Panc1 (cell line): ENCODE measurements around the gene FHOD1. TPM values are rescaled to one million over a fixed set of nuclear protein-coding genes. Genes with fewer than 3 reads are reported as not detected.

ENCODE experiments used
- ATAC-seq: fragments of 200-7000 bp; cut with Tn5 transposase; 2 replicates; pipeline ENCODE4 v1.9.1; 2020; ENCODE audit warnings: mild to moderate bottlenecking, moderate library complexity
- BruUV-seq: library from RNA; stranded (reverse); fragments of 400-500 nt; replicated peaks from 2 replicates; lab custom pipeline; 2021; lab: Mats Ljungman, UMichigan
- CTCF ChIA-PET: fragments of 300-600 bp; sonication (Branson Sonifier 250); formaldehyde crosslinking; loops from one replicate; lab custom pipeline; 2022; ENCODE audit warnings: antibody characterized with exemption; lab: Charles Lee
- POLR2A ChIA-PET: fragments of 300-600 bp; sonication (Branson Sonifier 250); formaldehyde crosslinking; loops from one replicate; lab custom pipeline; 2022; ENCODE audit warnings: antibody characterized with exemption; lab: Charles Lee
- DNase-seq: peaks from one replicate; pipeline ENCODE4 v3.0.0-alpha.2; 2010; ENCODE audit warnings: low read depth, low spot score
- H3K27ac ChIP-seq: 2 replicates; pipeline ENCODE4 v1.5.1; 2011; ENCODE audit warnings: mild to moderate bottlenecking, low read length, inconsistent platforms
- H3K27me3 ChIP-seq: fragments of 200-500 bp; sonication (Bioruptor generic); 2 replicates; pipeline ENCODE4 v1.6.0; 2014; ENCODE audit warnings: low read length, inconsistent platforms; ENCODE audit not compliant: control insufficient read depth, insufficient read depth
- H3K36me3 ChIP-seq: fragments of 200-500 bp; sonication (Bioruptor generic); 2 replicates; pipeline ENCODE4 v1.5.1; 2014; ENCODE audit warnings: inconsistent platforms, mild to moderate bottlenecking, low read length, moderate library complexity; ENCODE audit not compliant: control insufficient read depth, insufficient read depth
- H3K4me1 ChIP-seq: 2 replicates; pipeline ENCODE4 v1.5.1; 2011; ENCODE audit warnings: inconsistent platforms, mild to moderate bottlenecking, low read length, moderate library complexity; ENCODE audit not compliant: control insufficient read depth, insufficient read depth
- H3K4me3 ChIP-seq, 2 experiments: 2 replicates each; pipeline ENCODE4 v1.5.1; 2011 to 2012; ENCODE audit warnings: low read depth in 2 of 2, low read length in 2 of 2, mild to moderate bottlenecking in 2 of 2, inconsistent platforms in 1 of 2, moderate library complexity in 1 of 2
- H3K9me3 ChIP-seq: fragments of 200-500 bp; sonication (Bioruptor generic); 2 replicates; pipeline ENCODE4 v1.5.1; 2014; ENCODE audit warnings: low read depth, mild to moderate bottlenecking, inconsistent platforms, low read length, moderate library complexity; ENCODE audit not compliant: control insufficient read depth, insufficient read depth
- CTCF ChIP-seq: fragments of 450-650 bp; IDR thresholded peaks from 2 replicates; pipeline ENCODE4 v1.5.1; 2017; ENCODE audit warnings: mild to moderate bottlenecking
- POLR2AphosphoS5 ChIP-seq: IDR thresholded peaks from 2 replicates; pipeline ENCODE4 v1.6.1; 2012; ENCODE audit warnings: mild to moderate bottlenecking, low read depth, low read length, moderate library complexity
- REST ChIP-seq, 2 experiments: IDR thresholded peaks; 2 replicates each; pipeline ENCODE4 v1.6.1; 2011 to 2012; ENCODE audit warnings: low read depth in 2 of 2, control low read depth in 1 of 2, low read length in 1 of 2, mild to moderate bottlenecking in 1 of 2, moderate library complexity in 1 of 2; ENCODE audit not compliant: insufficient read depth in 1 of 2
- SIN3A ChIP-seq: IDR thresholded peaks from 2 replicates; pipeline ENCODE4 v1.6.1; 2012; ENCODE audit warnings: low read depth, mild to moderate bottlenecking, low read length, moderate library complexity, borderline replicate concordance; ENCODE audit not compliant: insufficient read depth
- TCF7L2 ChIP-seq: IDR thresholded peaks from 2 replicates; pipeline ENCODE4 v1.6.1; 2011; ENCODE audit warnings: mild to moderate bottlenecking, low read depth, low read length, inconsistent platforms
- in situ Hi-C: cut with HindIII; loops from 2 replicates; pipeline ENCODE4 v1.10.0; 2016; ENCODE audit warnings: low sequenced_read_pairs, low pct_unique_long_range_greater_than_20kb
- intact Hi-C: fragments of 100-400 bp; cut with micrococcal nuclease; formaldehyde crosslinking; loops from one replicate; pipeline ENCODE4 v1.10.0; 2022; ENCODE audit not compliant: unreplicated experiment
- total RNA-seq: library from RNA; stranded (reverse); gene quantifications from one replicate; pipeline ENCODE4 v1.2.1, GENCODE V29; 2021; ENCODE audit not compliant: unreplicated experiment

Gene FHOD1
- total RNA-seq, 1 experiment from 2014 or later, result 9.3 TPM

- no peaks in the 10 kb centered on the region; the same call in 1 of the 2 replicates for H3K36me3 ChIP-seq
- no peak overlapping the region for H3K27ac ChIP-seq
- ChIA-PET CTCF (no interaction called here), POLR2A (no interaction called here)
- in situ Hi-C loops (no loop called here), intact Hi-C loops (no loop called here)
- no peak overlapping the region for H3K4me3 ChIP-seq
- TF ChIP-seq TCF7L2 (no peak), SIN3A (no peak), POLR2AphosphoS5 (no peak), CTCF (no peak), REST (IDR thresholded peaks at IDR 0.05; ENCODE audit: insufficient read depth in 1 of 2, low read depth in 2 of 2, low read length in 1 of 2) (no peak)
- peaks cover 16% of the 10 kb centered on the region for H3K4me1 ChIP-seq
- H3K9me3 ChIP-seq, result no peaks in the 10 kb centered on the region
- no TSS peak for BruUV-seq
- ATAC-seq (no peak), DNase-seq (no peak)
- no peaks in the 10 kb centered on the region for H3K27me3 ChIP-seq
Measured at GRCh38 chr16:67201411-67202345, 45.6 kb downstream of the FHOD1 start.

GRCh38 chr16:67200491-67200890 is 46.8 kb downstream of the FHOD1 start:
- in situ Hi-C loops, result no loop called here
- no TSS peak for BruUV-seq
- Histone ChIP-seq H3K27ac (no peak overlapping the region), H3K27me3 (no peaks in the 10 kb centered on the region), H3K36me3 (peaks cover under 1% of the 10 kb centered on the region), H3K4me1 (peaks cover 14% of the 10 kb centered on the region), H3K9me3 (no peaks in the 10 kb centered on the region), H3K4me3 (no peak overlapping the region)
- POLR2A ChIA-PET, result no interaction called here
- no peak for DNase-seq
- CTCF ChIA-PET, result interaction anchor here (0.6 kb wide), 1 partner anchor 231 kb away, joined by 5 read pairs; no protein-coding TSS in a partner anchor
- intact Hi-C loops, result no loop called here
- TF ChIP-seq REST (IDR thresholded peaks at IDR 0.05; ENCODE audit: insufficient read depth in 1 of 2, low read depth in 2 of 2, low read length in 1 of 2), result no peak
- TF ChIP-seq SIN3A, result no peak
- TF ChIP-seq POLR2AphosphoS5, result no peak
- no peak for TF ChIP-seq CTCF
- TF ChIP-seq TCF7L2, result no peak
- no peak for ATAC-seq
